Measurements from ENCODE around the gene KIRREL1. TPM values are rescaled to one million over a fixed set of nuclear protein-coding genes. Genes with fewer than 3 reads are reported as not detected.
"Not testable (repeated sequence)": the region's sequence is repeated elsewhere in the genome, so short reads cannot be mapped to it uniquely, and the experiment has no call there.

Gene KIRREL1
- total RNA-seq, 1 donor from 2014 or later, result 99.8 TPM

DNA sequence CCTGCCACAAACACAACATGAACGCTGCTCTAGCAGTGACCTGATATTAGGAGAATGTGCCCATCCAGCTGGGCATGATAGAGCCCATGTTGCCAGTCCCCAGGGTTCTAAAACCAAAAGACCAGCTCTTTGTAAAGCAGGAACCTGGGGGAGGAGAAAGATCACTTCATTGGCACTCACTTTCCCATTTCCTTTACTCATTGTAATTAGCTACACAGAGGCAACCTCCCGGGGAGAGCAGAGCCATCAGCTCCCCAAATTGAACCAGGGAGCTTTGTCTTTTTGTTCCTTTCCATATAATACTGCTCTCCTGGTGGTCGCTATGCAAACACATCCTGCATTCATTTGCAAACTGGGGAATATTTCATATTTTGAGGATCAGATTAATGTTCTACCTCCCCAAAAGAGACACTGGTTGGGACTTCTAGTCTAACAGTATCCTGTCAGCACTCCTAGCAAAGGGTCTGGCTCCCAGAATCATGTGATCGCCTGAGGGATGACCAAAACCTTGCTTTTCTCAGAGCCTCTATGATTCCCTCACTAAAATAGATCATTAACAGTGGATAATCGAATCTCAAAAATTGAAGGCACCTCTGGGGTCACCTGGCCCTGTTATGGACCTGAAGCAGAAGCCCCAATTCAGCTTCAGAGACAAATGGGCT, 110.5 kb downstream of the KIRREL1 start:
- DNase-seq (ENCODE audit: low spot score), result no peak

DNA sequence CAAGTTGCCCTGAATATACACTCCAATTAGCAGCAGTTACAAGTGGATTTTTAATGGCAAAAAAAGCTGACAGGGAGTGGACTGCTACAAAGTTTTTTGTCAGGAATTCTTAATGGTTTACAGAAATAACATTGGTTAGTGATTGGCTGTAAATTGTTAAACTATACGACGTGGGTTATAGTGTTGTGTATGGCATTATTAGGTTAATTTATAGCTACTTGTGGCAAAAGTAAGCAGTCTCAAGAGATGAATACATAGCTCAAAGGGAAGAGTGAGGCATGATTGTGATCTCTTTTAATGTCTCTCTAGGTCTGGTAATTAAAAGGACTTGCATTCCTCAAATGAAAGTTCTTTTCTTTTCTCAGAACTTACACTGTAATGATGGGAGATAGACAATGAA, 111.4 kb downstream of the KIRREL1 start:
- DNase-seq (ENCODE audit: low spot score), result no peak

DNA sequence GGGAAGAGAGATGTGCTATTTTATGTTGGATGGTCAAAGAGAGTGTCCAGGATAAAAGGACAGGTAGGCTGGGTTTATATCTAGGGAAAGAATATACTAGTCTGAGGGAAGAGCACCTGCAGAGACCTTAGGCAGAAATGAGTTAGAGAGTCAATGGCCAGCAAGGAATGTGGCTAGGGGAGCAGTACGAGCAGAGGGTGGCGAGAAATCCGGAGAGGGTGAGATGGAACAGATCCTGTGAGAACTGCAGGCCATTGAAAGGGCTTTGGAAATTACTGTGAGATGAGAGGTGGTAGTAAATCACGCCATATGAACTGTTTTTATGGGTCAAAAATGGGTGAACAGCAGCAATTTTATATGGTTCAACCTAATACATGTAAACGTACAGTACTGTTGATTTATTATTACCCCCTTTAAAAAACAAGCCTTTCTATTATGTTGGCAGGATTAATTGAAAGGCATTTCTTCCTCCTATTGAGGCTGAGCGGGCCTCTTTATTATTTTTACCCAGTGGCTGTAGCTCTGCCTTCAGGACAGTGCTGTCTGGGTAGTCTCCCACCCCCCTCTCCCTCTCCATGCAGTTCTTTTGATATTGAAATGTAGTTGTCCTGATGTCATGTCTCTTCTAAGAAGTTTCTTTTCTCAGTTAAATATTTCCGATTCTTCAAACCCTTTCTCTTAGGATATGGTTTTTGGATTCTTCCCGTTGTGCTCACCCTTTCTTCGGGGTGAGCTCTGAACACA, 112.1 kb downstream of the KIRREL1 start:
- DNase-seq (ENCODE audit: low spot score), result peak; percentile 11

DNA sequence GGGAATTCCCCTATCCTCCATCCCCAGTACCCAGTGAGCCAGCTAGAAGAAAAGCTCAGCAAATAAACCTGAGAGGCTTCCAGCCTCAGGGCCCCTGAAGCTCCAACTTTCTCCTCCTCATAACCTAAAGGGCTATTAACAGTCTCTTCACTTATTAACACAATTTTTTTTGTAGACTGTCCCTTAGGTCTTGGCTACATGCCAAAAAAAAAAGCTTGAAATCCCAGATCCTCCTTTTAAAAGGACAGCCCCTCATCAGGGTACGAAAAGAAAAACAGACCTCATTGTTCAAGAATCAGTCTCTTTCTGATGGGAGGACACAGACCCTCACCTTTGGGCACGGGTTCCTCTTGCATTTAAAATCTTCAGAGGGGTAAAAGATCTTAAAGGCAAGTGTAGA, 114.5 kb downstream of the KIRREL1 start:
- DNase-seq (ENCODE audit: low spot score), result no peak

DNA sequence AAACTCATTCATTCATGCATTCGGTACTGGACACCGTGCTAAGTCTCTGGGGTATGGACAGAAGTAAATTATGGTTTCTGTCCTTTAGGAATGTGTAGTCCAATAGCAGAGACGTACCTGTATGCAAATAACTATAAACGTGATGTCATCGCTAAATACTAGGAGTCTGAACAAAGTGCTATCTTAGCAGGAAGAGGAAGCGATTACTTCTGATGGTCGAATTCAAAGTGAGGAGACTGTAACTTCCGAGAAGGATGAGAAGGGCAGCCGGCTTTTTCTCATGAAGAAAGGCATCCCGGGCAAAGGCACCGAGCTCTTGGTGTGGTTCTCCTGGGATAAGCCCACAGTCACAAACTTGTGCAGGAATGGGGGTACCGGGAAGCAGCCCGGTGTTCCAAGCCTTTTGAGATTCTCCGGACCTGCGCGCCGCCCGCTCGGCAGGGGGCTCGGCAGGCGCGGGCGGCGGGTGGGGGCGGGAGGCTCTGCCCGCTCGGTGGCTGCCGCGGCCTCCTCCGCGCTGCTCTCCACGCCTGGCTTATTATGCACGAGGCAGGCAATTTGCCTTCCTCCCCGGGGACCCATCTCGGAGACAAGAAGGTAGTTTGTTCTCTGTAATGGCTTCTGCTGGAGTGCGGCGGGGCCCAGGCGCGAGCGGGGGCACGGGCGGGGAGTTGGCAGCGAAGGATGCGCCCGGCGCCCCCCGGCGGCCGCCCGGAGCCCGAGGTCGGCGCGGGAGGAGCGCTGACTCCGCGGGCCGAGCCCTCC, 119.7 kb downstream of the KIRREL1 start:
- DNase-seq (ENCODE audit: low spot score), result no peak

DNA sequence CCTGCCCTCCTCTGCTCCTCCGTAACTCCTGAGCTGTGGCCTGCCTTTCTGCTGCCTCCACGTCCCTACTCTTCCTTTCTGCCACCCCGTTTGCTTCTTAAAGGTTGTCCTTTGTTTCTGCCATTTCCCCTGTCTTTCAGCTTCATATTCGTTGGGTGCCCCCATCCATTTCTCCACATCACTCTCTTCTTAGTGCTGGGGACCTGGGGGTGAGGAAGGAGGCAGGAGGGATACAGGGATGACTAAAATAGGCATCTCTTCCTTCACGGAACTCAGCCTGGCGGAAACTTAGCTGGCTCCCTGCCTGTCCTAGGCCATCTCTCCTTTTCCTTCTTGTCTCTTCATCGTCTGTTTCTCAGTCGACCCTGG, 120.3 kb downstream of the KIRREL1 start:
- DNase-seq (ENCODE audit: low spot score), result no peak

DNA sequence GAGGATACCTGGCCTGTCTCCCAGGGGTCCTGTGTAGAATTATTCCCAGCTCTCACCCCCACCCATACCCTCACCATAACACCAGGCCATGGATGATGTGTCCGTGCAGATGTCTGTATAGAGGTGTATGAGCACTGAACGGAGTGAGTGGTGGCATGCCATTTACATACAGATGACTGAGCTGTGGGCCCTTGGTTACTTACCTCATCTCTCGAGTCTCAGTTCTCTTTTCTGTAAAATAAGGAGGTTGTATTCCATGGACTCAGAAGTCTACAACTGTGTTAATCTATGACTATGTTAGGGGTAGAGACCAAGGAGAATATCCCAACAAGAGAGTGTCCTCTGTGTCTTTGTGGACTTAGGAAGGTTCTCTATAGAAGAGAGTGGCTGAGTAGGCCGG, 121.7 kb downstream of the KIRREL1 start:
- no peak for DNase-seq (ENCODE audit: low spot score)

DNA sequence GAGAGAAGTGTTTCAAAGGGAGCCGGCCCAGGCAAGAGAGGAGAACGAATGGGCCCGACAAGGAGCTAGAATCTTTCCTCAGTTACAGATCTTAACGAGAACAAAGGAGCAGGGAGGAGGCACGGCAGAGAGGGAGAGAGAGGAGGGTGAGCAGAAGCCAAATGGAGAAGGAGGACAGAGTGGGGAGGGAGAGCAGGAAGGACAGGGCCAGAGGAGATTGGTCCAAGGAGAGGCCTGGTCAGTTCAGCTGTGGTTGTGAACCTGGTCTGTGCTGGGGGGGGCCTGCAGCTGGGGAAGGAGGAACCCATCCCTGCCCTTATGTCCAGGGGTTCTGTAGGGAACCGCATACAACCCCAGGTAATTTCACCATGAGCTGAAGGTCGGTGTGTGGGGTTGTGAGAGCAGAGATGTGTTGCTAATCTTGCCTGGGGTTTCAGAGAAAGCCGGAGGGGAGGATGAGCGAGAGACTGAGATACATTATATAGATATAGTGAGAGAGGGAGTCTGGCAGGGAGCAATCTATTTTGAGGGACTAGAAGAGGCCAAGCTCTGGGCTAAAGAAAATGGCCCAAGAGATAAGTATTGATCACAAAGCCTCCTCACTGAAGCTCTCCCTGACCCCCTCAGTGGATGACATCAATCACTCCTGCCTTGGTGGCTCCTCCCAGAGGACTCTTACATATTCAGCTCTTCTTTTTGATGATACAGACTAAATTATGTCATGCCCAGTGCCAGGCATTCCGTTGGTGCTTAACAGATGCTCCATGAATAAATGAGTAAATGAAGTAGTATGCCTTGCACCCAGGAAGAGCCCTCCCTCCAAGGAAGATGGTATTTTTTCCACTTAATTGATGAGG, 123.1 kb downstream of the KIRREL1 start:
- no peak for DNase-seq (ENCODE audit: low spot score)

DNA sequence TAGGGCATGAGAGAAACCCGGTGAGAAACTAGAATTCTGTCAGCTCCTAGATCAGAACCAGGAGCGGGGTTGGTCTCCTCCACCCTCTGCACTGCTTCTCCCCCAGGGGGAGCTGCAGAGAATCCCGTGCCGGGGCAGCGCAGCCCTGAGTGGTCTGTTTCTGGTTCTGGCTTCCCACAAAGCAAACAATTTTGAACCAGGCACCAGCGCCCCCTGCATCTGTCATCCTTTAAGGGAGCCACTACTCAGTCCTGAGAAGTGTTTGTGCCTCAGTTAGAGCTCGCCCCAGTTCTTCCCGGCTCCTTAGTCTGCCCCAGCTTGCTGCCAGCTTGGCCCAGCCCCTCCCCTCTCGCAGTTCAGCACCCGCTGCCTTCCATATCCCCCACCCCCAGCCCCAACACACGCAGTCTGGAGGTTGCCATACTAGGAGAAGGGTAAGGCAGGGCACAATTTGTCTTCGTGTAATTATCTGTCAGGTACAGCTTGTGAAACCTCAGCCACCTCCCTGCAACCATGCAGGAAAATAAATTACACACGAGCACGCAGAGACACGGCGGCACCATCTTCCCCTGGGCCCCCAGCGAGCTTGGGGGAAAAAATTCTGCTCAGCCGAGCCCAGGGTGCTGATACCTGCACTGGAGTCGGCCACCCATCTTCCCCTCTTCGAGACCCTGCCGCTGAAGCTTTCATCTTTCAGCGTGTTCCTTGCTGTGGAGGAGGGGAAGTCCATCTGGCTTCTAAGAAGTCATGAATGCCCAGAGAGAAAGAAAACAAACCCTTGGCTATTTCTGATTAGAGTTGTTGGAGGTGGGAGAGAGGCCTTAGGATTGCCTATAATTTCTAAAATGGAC, 124.6 kb downstream of the KIRREL1 start:
- no peak for DNase-seq (ENCODE audit: low spot score)

DNA sequence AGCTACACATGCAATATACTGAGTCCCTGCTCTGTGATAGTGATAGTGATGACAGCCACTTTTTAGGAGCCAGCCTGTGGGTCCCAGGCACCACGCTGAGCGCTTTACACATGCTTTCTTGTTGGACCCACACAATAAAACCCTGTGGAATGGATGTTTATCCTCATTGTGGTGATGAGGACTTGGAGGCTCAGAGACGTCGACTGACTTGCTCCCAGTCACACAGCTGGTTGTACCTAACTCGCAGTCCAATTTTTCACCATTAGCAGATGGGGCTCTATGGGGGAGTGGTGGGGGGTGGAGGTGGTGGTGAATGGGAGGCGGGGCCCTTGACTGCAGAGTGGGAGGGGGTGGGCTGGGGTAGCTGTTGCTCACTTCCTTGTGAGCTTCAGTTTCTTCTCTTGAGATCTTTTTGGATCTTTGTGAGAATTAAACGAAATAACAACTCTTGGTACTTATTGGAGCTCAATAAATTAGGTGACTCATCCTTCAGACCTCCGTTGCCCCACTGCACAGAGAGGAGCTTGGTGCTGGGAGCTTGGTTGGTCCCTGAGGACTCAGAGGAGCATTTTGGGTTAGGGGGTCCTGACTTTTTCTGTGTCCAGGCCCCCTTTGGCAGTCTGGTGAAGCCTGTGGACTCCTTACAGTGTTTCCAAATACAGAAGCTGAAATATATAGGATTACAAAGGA, 125.4 kb downstream of the KIRREL1 start:
- DNase-seq (ENCODE audit: low spot score), result no peak

DNA sequence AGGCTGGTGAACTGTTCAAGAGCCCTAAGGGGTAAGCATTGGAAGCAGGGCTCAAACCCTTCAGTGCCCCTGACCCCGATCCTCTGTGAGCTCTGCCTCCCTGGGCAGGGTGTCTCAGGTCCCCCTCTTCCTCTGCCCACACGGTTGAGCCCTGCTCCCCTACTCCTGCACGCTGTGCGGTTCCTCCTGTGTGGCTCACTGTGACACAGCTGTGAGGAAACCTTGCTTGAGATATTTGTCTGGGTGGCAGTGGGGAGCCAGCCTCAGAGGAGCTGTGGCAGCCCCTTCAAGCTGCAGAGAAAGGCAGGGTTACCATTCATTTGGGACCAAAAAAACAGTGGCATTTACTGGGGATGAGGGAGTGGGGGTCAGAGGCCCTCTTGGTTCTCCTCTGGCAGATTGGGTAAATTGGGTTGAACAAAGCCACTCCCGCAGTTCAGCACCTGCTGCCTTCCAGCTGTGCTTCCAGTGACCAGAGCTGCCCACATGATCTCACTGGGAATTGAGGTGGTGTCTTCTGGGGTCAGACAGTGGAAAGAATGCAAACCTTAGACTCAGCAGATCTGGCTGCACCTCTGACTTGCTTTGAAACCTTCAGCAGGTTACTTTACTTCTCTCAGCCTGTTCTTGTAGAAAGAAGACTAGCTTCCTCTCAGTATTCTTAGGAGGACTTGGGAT, 126.7 kb downstream of the KIRREL1 start:
- no peak for DNase-seq (ENCODE audit: low spot score)

DNA sequence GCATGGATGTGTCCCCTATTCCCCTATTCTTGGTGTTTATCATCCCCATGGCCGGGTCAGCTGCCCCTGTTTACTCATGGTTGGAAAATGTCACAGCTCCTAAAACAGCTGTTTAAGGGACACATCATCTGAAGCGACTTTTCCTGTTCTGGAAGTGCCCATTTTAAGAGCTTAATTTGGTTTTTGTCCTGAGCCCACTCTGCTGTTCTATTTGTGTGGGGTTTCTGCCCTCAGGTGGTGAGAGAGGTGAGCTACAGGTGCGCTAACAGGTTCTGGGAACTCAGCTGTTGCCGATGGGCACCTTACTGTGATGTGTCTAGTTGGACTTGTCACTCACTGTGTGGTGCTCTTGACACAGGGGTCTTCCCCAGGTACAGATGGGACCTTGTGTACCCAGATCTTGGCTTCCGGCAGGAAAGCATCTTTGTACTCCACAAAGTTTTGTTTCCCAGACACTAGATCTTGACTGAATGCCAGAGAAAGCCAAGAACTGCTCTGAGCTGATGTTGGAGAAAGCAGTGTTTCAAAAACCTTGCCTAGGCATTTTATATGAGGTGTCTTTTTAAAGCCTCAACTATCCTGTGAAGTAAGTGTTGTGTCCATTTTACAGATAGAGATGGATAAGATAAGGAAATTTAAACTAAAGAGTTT, 128.3 kb downstream of the KIRREL1 start:
- DNase-seq (ENCODE audit: low spot score), result no peak

DNA sequence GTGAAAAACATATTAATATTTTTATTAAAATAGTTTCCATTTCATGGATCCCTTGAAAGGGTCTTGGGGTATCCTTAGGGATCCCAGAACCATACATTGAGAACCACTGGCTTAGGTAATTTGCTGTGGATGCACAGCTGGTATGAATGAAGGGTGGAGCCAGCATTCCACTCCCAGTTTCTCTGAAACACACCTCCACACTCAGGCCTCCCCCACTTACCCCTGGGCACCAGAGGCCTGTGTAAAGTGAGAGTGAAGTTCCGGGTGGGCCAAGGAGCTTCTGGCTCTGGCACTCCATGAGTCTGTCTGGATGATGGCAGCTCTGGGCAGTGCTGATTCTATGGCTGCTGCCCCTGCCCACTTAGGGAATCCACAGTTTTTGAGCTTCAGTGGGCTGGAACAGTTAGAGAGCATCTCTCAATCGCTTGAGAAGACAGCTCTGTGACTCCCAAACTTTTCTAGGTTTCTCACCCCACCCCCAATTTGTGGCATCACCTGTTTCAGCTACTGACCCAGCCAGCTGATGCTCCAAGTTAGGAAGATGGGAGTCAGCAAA, 129.5 kb downstream of the KIRREL1 start:
- no peak for DNase-seq (ENCODE audit: low spot score)

DNA sequence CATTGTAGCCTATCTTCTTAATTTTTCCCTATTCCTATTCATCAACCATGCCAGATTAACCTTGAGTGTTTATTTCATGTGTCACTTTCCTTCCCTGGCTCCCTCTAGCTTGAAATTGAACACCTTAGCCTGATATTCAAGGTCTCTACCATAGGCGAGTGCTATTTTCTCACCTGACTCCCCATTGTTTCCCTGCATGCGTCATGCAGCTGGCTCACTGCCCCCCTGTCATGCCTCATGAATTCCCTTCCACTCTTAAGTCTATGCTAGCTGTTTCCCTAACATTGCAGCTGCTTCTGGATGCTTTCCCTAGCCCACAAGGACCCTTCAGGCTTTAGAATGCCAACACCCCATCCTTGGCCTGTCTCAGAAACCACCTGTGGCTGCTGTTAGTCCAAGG, 130.6 kb downstream of the KIRREL1 start:
- no peak for DNase-seq (ENCODE audit: low spot score)

DNA sequence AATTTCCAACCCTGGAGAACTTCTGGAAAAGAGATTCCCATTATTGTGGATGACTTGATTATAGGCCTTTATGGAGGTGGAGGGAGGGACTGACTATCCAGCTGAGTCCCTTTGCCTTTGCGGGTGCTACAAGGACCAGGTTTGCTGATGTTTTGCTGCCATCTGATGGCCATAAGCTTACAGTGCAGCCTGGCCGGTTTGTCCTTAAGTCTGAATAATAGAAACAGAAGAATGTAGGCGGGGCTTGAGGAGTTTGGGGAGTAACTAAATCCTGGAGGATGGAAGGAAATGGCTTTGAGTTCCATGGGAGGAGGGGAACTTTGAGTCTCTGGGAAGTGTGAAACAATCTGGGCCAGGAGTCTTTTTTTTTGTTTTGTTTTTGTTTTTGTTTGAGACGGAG, 131.6 kb downstream of the KIRREL1 start:
- no peak for DNase-seq (ENCODE audit: low spot score)

DNA sequence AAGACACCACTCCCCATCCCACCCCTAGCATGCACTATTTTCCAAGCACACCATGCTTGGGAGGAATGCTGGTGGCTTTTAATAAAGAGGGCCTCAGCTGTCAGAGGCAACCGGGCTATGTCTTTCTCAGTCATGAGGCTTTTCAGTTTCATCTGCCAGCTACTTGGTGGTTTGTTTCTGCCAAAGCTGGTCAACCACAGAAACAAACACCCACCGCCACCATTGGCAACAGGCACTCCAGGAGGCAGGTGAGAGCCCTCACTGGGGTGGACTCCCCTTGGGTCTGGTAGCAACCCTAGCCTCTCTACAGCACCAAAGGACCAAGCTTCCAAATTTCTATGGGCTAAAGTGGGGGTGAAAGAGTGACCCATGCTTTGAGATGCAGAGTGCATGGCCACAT, 133.0 kb downstream of the KIRREL1 start:
- DNase-seq (ENCODE audit: low spot score), result peak; percentile 24

DNA sequence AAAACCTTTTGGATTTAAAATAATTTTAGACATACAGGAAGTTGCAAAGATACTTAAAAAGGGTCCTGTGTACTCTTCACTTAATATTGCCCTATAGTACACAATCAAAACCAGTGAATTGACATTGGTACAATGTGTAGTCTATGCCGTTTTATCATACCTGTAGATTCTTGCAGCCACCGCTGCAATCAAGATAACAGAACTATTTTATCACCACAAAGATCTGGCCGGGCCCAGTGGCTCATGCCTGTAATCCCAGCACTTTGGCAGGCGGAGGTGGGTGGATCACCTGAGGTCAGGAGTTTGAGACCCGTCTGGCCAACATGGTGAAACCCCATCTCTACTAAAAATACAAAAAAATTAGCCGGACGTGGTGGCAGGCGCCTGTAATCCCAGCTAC, 135.1 kb downstream of the KIRREL1 start:
- DNase-seq (ENCODE audit: low spot score), result not testable (repeated sequence)

DNA sequence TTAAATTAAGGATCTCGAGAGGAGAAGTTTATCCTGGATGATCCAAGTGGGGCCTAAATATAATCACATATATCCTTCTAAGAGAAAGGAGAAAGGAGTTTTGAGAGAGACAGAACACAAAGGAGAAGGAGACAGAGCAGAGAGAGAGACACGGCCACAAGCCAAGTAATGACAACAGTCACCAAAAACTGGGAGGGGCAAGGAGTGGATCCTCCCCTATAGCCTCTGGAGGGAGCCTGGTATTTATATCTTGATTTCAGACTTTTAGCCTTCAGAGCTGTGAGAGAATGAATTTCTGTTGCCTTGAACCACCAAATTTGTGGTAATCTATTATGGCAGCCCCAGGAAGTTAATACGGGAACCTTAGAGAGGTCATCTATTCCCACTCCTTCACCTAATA, 137.8 kb downstream of the KIRREL1 start:
- no peak for DNase-seq (ENCODE audit: low spot score)
